NCI-H1930 (cell line): ENCODE measurements around the gene NUFIP2.
"Not testable (repeated sequence)": the region's sequence is repeated elsewhere in the genome, so short reads cannot be mapped to it uniquely, and the experiment has no call there.

Experiments
- DNase-seq, 2 experiments: peaks; one replicate each; lab custom pipeline; 2025; lab: John Stamatoyannopoulos, UW

The NUFIP2 gene

GRCh38 chr17:29238133-29238850 is 55.7 kb downstream of the NUFIP2 start:
- no peak for DNase-seq

DNA sequence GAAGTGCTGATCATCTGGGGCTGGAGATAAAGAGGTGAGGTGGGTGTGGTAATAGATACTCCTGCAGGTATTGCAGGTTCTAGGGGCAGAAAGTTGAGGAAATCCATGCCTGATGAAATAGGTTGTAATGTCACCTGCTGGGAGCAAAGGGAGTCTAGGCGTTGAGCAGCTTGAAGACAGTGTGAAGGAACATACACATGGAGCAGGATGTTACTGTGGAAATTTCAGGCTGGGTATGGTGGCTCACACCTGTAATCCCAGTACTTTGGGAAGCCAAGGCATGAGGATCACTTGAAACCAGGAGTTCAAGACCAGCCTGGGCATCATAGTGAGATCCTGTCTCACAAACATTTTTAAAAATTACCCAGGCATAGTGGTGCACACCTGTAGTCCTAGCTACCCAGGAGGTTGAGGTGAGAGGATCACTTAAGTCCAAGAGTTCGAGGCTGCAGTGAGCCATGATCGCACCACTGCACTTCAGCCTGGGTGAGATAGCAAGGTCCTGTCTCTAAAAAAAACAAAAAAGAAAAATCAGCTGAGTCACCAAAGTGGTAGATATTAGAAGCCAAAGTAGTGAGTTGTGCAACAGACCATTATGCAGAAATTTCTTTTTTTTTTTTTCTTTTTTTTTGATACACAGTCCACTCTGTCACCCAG is 56.3 kb downstream of the NUFIP2 start:
- DNase-seq, result no peak

- no peak for DNase-seq
Observed at GRCh38 chr17:29235904-29236303, 58.0 kb downstream of the NUFIP2 start.

DNA sequence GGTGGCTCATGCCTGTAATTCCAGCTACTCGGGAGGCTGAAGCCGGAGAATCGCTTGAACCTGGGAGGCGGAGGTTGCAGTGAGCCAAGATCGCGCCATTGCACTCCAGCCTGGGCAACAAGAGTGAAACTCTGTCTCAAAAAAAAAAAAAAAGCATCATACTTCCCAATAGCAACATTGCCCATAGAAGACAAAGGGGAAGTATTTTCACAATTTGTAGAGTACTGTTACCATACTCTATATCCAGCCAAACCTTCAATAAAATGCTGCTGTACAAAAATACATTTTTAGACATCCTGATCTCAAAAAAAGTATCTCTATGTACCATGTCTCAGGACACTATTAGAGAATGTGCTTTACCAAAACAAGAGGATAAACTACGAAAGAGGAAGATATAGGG is 59.0 kb downstream of the NUFIP2 start:
- not testable (repeated sequence) for DNase-seq

GRCh38 chr17:29233301-29233700 is 60.6 kb downstream of the NUFIP2 start:
- no peak for DNase-seq

GRCh38 chr17:29225396-29225795 is 68.6 kb downstream of the NUFIP2 start:
- no peak for DNase-seq

GRCh38 chr17:29221338-29221737 is 72.6 kb downstream of the NUFIP2 start:
- not testable (repeated sequence) for DNase-seq

DNA sequence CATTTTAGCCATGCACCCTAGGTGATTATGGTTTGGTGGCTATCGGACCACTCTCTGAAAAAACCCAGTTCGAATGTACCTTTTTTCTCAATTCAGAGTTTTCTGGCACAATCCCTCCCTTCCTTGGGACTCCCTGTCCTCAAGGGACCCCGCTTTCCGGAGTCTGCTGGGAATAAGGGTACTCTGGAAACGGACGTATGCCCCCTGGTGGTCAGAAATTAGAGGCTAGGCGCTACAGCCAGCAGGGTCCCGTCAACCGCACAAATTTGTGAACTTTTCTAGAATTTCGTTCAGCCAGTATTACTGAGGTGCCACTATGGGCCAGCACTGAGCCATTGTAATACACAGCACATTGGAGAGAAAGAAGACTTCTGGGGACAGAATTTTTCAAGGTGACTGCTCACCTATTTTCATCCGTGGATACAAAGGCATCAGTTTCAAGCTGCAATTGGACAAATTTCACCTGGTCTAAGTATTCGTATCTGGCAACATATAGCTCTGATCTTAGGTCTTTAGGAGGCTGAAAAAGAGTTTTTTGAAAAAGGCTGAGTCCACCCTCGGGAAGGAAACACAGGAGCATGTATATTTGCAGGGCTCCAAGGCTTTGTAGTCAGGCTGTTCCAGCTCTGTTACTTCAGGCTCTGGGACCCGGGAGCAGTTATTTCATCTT is 74.4 kb downstream of the NUFIP2 start:
- DNase-seq, result peak; percentile 57 to 74

- DNase-seq, result no peak
Observed at GRCh38 chr17:29216856-29217255, 77.1 kb downstream of the NUFIP2 start.

GRCh38 chr17:29216181-29216580 is 77.8 kb downstream of the NUFIP2 start:
- no peak for DNase-seq

DNA sequence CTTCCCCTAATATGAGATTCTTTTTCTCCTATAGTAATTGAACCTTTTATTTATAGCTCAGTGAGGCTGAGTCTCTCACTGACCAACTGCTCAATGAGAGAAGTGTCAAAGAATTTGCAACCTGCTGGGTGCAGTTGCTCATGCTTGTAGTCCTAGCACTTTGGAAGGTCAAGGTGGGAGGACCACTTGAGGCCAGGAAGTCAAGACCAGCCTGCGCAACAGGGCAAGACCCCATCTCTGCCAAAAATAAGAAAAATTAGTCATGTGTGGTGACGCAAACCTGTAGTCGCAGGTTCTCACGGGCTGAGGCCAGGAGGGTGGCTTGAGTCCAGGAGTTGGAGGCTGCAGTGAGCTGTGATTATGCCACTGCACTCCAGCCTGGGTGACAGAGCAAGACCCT is 78.2 kb downstream of the NUFIP2 start:
- DNase-seq, result no peak

GRCh38 chr17:29215174-29215573 is 78.8 kb downstream of the NUFIP2 start:
- DNase-seq, result no peak

DNA sequence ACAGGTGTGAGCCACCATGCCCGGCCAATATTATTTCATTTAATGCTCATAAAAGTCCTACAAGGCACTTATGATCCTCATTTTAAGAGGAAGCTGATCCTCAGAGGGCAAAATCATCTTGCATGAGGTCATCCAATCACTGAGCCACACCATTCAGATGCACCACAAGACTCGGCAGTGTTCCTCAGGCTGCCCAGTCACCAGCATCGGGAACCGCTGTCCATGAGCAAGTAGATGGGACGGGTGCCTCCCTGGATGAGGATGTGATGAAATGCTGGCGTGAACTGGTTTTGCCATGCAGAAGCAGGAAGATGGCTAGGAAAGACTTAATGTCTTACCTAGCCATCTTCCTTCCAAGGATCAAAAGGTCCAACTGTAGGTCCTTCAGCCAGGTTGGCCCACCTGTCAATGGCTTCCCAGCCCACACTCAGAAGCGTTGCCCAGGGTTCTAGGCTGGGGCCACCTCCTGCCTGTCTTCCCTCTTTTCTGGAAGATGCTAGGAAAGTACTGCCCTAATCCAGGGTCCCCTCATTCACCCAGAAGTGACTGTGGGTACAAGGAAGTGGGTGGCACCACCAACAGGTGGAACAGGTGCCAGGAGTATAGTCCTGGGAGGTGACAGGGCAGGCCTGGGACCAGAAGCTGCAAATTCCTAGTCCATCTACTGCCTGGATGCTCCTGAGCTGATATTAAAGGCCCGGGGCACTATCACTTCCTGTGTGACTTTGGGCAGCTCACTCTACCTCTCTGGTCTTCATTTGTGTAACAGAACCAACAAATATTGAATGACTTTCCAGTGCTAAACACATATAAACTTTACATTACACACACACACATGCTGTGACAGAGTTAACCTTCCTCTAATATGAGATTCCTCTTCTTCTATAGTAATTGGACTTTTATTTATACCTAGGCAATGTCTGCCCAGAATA is 79.5 kb downstream of the NUFIP2 start:
- no peak for DNase-seq

DNA sequence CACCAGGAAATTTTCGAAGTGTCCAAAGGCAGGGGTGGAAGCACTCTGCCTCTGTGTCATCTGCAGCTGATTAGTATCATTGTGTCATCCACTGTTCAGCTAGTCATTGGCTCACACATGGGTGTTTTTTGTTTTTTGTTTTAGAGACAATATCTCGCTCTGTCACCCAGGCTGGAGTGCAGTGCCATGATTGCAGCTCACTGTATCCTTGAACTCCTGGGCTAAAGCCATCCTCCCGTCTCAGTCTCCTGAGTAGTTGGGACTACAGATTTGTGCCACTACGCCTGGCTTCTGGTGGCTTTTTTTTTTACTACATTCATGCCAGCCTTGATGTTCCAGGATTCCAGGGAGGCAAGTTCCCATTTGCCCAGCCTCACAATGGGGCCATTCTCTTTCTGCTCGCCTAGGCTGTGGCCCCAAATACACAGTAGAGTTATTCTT is 81.2 kb downstream of the NUFIP2 start:
- DNase-seq, result no peak

GRCh38 chr17:29212094-29212631 is 81.8 kb downstream of the NUFIP2 start:
- DNase-seq, result no peak

- no peak for DNase-seq
Observed at GRCh38 chr17:29210879-29211278, 83.1 kb downstream of the NUFIP2 start.

GRCh38 chr17:29209073-29209472 is 84.9 kb downstream of the NUFIP2 start:
- no peak for DNase-seq

DNA sequence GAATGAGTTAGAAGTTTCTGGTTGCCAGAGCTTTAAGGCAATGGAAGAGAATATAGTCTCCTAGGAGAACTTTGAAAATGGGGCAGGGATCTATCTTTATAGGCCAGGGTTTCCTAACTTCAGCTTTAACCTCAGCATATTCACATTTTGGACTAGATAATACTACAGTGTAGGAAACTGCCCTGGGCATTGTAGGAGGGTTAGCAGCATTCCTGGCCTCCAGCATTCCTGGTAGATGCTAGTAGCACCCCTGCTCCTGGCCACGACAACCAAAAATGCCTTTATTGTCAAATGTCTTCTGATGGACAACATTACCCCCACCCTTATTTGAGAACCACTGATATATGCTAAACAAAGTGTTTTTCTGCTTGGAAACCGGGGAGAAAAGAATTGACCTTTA is 86.0 kb downstream of the NUFIP2 start:
- no peak for DNase-seq
